H1 (cell line): ENCODE results near the gene ECPAS. TPM values are rescaled to one million over a fixed set of nuclear protein-coding genes. Genes with fewer than 3 reads are reported as not detected.

Experiments
- CTCF ChIA-PET: fragments of 300-600 bp; sonication (Branson Sonifier 250); formaldehyde crosslinking; loops from one replicate; lab custom pipeline; 2021; ENCODE audit not compliant: partially characterized antibody; lab: Charles Lee
- POLR2A ChIA-PET: fragments of 300-600 bp; sonication (Branson Sonifier 250); formaldehyde crosslinking; loops from one replicate; lab custom pipeline; 2021; ENCODE audit warnings: inconsistent platforms; ENCODE audit not compliant: partially characterized antibody; lab: Charles Lee
- DNase-seq, 2 experiments: peaks; one replicate each; pipeline versions ENCODE4 v3.0.0 to v3.0.0-alpha.2; 2010 to 2022; ENCODE audit warnings: low spot score in 2 of 2, low read depth in 1 of 2, mixed read lengths in 1 of 2
- FAIRE-seq: peaks from 2 replicates; lab custom pipeline; 2011; peaks lifted over from hg19 to GRCh38; lab: Jason Lieb, UNC
- H2AFZ ChIP-seq: 2 replicates; pipeline ENCODE4 v1.8.1; 2012; ENCODE audit warnings: low read length, inconsistent platforms
- H2AK5ac ChIP-seq: 2 replicates; pipeline ENCODE4 v1.6.1; 2013; ENCODE audit warnings: low read depth, low read length
- H2BK120ac ChIP-seq: replicated peaks from 2 replicates; pipeline ENCODE3; 2013; ENCODE audit warnings: low read depth, low read length, inconsistent platforms
- H2BK12ac ChIP-seq: 2 replicates; pipeline ENCODE4 v1.6.1; 2013; ENCODE audit warnings: low read depth, low read length
- H2BK15ac ChIP-seq: 2 replicates; pipeline ENCODE4 v1.6.1; 2013; ENCODE audit warnings: low read length
- H2BK20ac ChIP-seq: 2 replicates; pipeline ENCODE4 v1.6.1; 2013; ENCODE audit warnings: low read length
- H2BK5ac ChIP-seq: 2 replicates; pipeline ENCODE4 v1.6.1; 2013; ENCODE audit warnings: low read depth, low read length
- H3K14ac ChIP-seq: 2 replicates; pipeline ENCODE4 v1.6.1; 2013; ENCODE audit warnings: inconsistent platforms; ENCODE audit not compliant: insufficient read length
- H3K18ac ChIP-seq: 2 replicates; pipeline ENCODE4 v1.6.1; 2013; ENCODE audit warnings: low read length; ENCODE audit errors: extremely low read depth
- H3K23ac ChIP-seq: 2 replicates; pipeline ENCODE4 v1.6.1; 2013; ENCODE audit warnings: inconsistent platforms; ENCODE audit not compliant: insufficient read length
- H3K23me2 ChIP-seq: 2 replicates; pipeline ENCODE4 v1.6.1; 2013; ENCODE audit warnings: low read depth, low read length
- H3K27ac ChIP-seq: 2 replicates; pipeline ENCODE4 v1.6.1; 2011; ENCODE audit warnings: low read depth, low read length, inconsistent platforms
- H3K27me3 ChIP-seq, 4 experiments: replicated peaks in 1 of 4; 1 replicate in 1 of 4; 2 replicates in 3 of 4; pipeline versions ENCODE4 v1.6.1 to v1.8.1; 2011 to 2013; ENCODE audit warnings: low read length in 3 of 4, mild to moderate bottlenecking in 3 of 4, inconsistent platforms in 2 of 4, mixed read lengths in 2 of 4, moderate library complexity in 1 of 4; ENCODE audit not compliant: control insufficient read depth in 3 of 4, insufficient read depth in 3 of 4; ENCODE audit errors: extremely low read depth in 1 of 4
- H3K36me3 ChIP-seq, 4 experiments: 2 replicates each; pipeline versions ENCODE4 v1.6.1 to v1.8.1; 2011 to 2013; ENCODE audit warnings: mild to moderate bottlenecking in 4 of 4, low read length in 3 of 4, moderate library complexity in 2 of 4, control low read depth in 1 of 4, inconsistent platforms in 1 of 4; ENCODE audit not compliant: insufficient read depth in 4 of 4, control insufficient read depth in 2 of 4
- H3K4ac ChIP-seq: replicated peaks from 2 replicates; pipeline ENCODE3; 2013; ENCODE audit warnings: low read length, low read depth, mixed read lengths, inconsistent platforms; ENCODE audit not compliant: insufficient read length
- H3K4me1 ChIP-seq, 4 experiments: replicated peaks in 1 of 4; 1 replicate in 1 of 4; 2 replicates in 3 of 4; pipeline versions ENCODE4 v1.6.1 to v1.8.1; 2011 to 2013; ENCODE audit warnings: low read length in 3 of 4, inconsistent platforms in 2 of 4, mixed read lengths in 1 of 4; ENCODE audit not compliant: insufficient read depth in 4 of 4, control insufficient read depth in 3 of 4
- H3K4me2 ChIP-seq, 2 experiments: 2 replicates each; pipeline versions ENCODE4 v1.6.1 to v1.8.1; 2011 to 2013; ENCODE audit warnings: low read depth in 2 of 2, low read length in 2 of 2, control low read depth in 1 of 2, inconsistent platforms in 1 of 2, mild to moderate bottlenecking in 1 of 2; ENCODE audit not compliant: insufficient read depth in 1 of 2
- H3K4me3 ChIP-seq, 4 experiments: fragments of 200-600, 300-600 bp in 1 of 4; sonication (generic), shearing (Covaris generic), sonication (Bioruptor Twin) in 1 of 4; 2 replicates each; pipeline versions ENCODE4 v1.5.1 to v1.8.1; 2011 to 2016; ENCODE audit warnings: low read length in 4 of 4, low read depth in 3 of 4, control low read depth in 2 of 4, inconsistent platforms in 2 of 4, mild to moderate bottlenecking in 2 of 4, mixed read lengths in 1 of 4, moderate library complexity in 1 of 4; ENCODE audit not compliant: insufficient read depth in 2 of 4; ENCODE audit errors: extremely low read depth in 1 of 4
- H3K56ac ChIP-seq: replicated peaks from 2 replicates; pipeline ENCODE3; 2013; ENCODE audit warnings: low read depth, mild to moderate bottlenecking, mixed read lengths, low read length, inconsistent platforms; ENCODE audit not compliant: insufficient read length
- H3K79me1 ChIP-seq: 2 replicates; pipeline ENCODE4 v1.6.1; 2013; ENCODE audit warnings: low read depth, low read length, control low read depth
- H3K79me2 ChIP-seq, 2 experiments: 2 replicates each; pipeline versions ENCODE4 v1.6.1 to v1.8.1; 2012 to 2013; ENCODE audit warnings: low read length in 2 of 2, mild to moderate bottlenecking in 2 of 2, inconsistent platforms in 1 of 2; ENCODE audit not compliant: insufficient read depth in 2 of 2, control insufficient read depth in 1 of 2
- H3K9ac ChIP-seq, 4 experiments: replicated peaks in 1 of 4; 1 replicate in 1 of 4; 2 replicates in 3 of 4; pipeline versions ENCODE4 v1.6.1 to v1.8.1; 2011 to 2013; ENCODE audit warnings: low read depth in 3 of 4, low read length in 3 of 4, control low read depth in 2 of 4, mild to moderate bottlenecking in 2 of 4, moderate library complexity in 2 of 4, inconsistent platforms in 1 of 4; ENCODE audit errors: extremely low read depth in 1 of 4
- H3K9me3 ChIP-seq, 2 experiments: 2 replicates each; pipeline versions ENCODE4 v1.6.1 to v1.8.1; 2012 to 2013; ENCODE audit warnings: mild to moderate bottlenecking in 2 of 2, moderate library complexity in 2 of 2, control low read depth in 1 of 2, inconsistent platforms in 1 of 2, low read depth in 1 of 2, low read length in 1 of 2, mixed read lengths in 1 of 2; ENCODE audit not compliant: insufficient read depth in 2 of 2
- H4K20me1 ChIP-seq, 2 experiments: replicated peaks in 1 of 2; 2 replicates each; pipeline versions ENCODE3 to v1.8.1; 2011 to 2013; ENCODE audit warnings: inconsistent platforms in 2 of 2, low read length in 2 of 2, mild to moderate bottlenecking in 1 of 2; ENCODE audit not compliant: insufficient read depth in 2 of 2, control insufficient read depth in 1 of 2
- H4K5ac ChIP-seq: 2 replicates; pipeline ENCODE4 v1.6.1; 2013; ENCODE audit warnings: low read length, low read depth, mixed read lengths, inconsistent platforms; ENCODE audit not compliant: insufficient read length
- H4K8ac ChIP-seq: 2 replicates; pipeline ENCODE4 v1.8.0; 2013; ENCODE audit warnings: mild to moderate bottlenecking, moderate library complexity, low read length, inconsistent platforms; ENCODE audit not compliant: insufficient read depth; ENCODE audit errors: extremely low read depth
- H4K91ac ChIP-seq: replicated peaks from 2 replicates; pipeline ENCODE3; 2013; ENCODE audit warnings: low read length, mixed read lengths, inconsistent platforms; ENCODE audit not compliant: insufficient read length
- ATF2 ChIP-seq: IDR thresholded peaks from 2 replicates; pipeline ENCODE4 v1.6.1; 2012; ENCODE audit warnings: low read length, inconsistent platforms
- CBX5 ChIP-seq: fragments of 300-800, 300-1000 bp; sonication (generic); IDR thresholded peaks from 2 replicates; pipeline ENCODE4 v1.7.1; 2016; ENCODE audit warnings: antibody characterized with exemption, low read length, low read depth
- CREB1 ChIP-seq: IDR thresholded peaks from 2 replicates; pipeline ENCODE4 v1.6.1; 2012; ENCODE audit warnings: inconsistent platforms
- TAF7 ChIP-seq: optimal IDR thresholded peaks from 2 replicates; pipeline ENCODE3; 2011; ENCODE audit warnings: low read depth, mild to moderate bottlenecking, inconsistent platforms, low read length, moderate library complexity, borderline replicate concordance
- YY1 ChIP-seq: IDR thresholded peaks from 2 replicates; pipeline ENCODE4 v1.6.1; 2011; ENCODE audit warnings: low read depth, mild to moderate bottlenecking, low read length
- WGBS, 2 experiments: shearing (Covaris generic) in 1 of 2; methylation state at CpG; one replicate each; pipeline versions ENCODE4 v1.1.6 to v1.1.7; 2013 to 2015; ENCODE audit warnings: low lambda C conversion rate in 2 of 2, mixed read lengths in 2 of 2, inconsistent platforms in 1 of 2, low coverage in 1 of 2, missing lambda C conversion rate in 1 of 2; ENCODE audit not compliant: insufficient replicate concordance in 2 of 2, insufficient coverage in 1 of 2, insufficient read length in 1 of 2; ENCODE audit errors: extremely low coverage in 1 of 2, missing lambda C conversion rate in 1 of 2; 5-methylcytosine and 5-hydroxymethylcytosine counted together
- polyA plus RNA-seq, 7 experiments: library from polyadenylated mRNA; depleted of rRNA in 3 of 7; stranded (reverse) in 5 of 7; unstranded in 2 of 7; fragments of >200 nt in 5 of 7; fragments of 200-250 nt in 2 of 7; gene quantifications; 1 replicate in 5 of 7; 2 replicates in 1 of 7; 4 replicates in 1 of 7; pipeline versions ENCODE4 v1.2.1 to v1.2.3, GENCODE V29; 2011 to 2013; ENCODE audit warnings: missing spikeins in 2 of 7, mixed read lengths in 2 of 7
- total RNA-seq: library from RNA; stranded (reverse); fragmentation: NEBNext Ultra II Directional; extraction: Animal tissue kit (Norgen Biotek cat#: 25700); gene quantifications from 2 replicates; pipeline ENCODE4 v1.2.1, GENCODE V29; 2021

ECPAS gene
- total and polyA plus RNA-seq, 2 of the 8 experiments (the other 6 are each of a cell fraction or from before 2014, with no cell fraction given): 20.9 to 131 TPM

GRCh38 chr9:111531716-111532115, 47.5 kb upstream of the ECPAS start:
- H2AFZ ChIP-seq: no peak overlapping the region
- TF ChIP-seq ATF2 (no peak), CBX5 (no peak), CREB1 (no peak), YY1 (no peak), TAF7 (no peak)
- H2BK20ac ChIP-seq: no peak overlapping the region
- no peak overlapping the region for H3K23ac ChIP-seq
- peaks cover 4 to 13% of the 10 kb centered on the region in 2 experiments for H3K9me3 ChIP-seq
- H4K91ac ChIP-seq: no peak overlapping the region
- DNase-seq: no peak
- POLR2A ChIA-PET: interaction anchor here (0.7 to 6.3 kb wide), 4 partner anchors 10 to 80 kb away, joined by 3 to 53 read pairs (median 3); no protein-coding TSS in a partner anchor
- H4K8ac ChIP-seq: no peak overlapping the region
- no peak overlapping the region for H2BK15ac ChIP-seq
- H3K27ac ChIP-seq: no peak overlapping the region
- no peak overlapping the region for H3K9ac ChIP-seq
- peaks cover 9 to 17% (median 10%) of the 10 kb centered on the region in 4 experiments; a peak in 5 of 7 replicates for H3K4me1 ChIP-seq
- no peak for FAIRE-seq
- peak overlapping the region; percentile 77; the same call in 1 of the 2 replicates for H2AK5ac ChIP-seq
- H3K79me2 ChIP-seq: peaks cover 0 to 48% of the 10 kb centered on the region in 2 experiments; a peak in 3 of 4 replicates
- peaks cover 3% of the 10 kb centered on the region; the same call in 1 of the 2 replicates for H3K79me1 ChIP-seq
- H4K5ac ChIP-seq: no peak overlapping the region
- no peak overlapping the region for H3K18ac ChIP-seq
- CTCF ChIA-PET: interaction anchor here (1.1 to 1.2 kb wide), 2 partner anchors 11 to 18 kb away, joined by 3 to 4 read pairs; no protein-coding TSS in a partner anchor
- no peak overlapping the region for H3K14ac ChIP-seq
- peak overlapping the region; percentile 64; the same call in 1 of the 2 replicates for H2BK12ac ChIP-seq
- no peaks in the 10 kb centered on the region; the same call in 1 of the 2 replicates for H3K23me2 ChIP-seq
- no peaks in the 10 kb centered on the region for H4K20me1 ChIP-seq
- H2BK120ac ChIP-seq: no peak overlapping the region
- peak overlapping the region; percentile 58; the same call in 1 of the 2 replicates for H2BK5ac ChIP-seq
- no peak overlapping the region for H3K56ac ChIP-seq
- 91% methylated on average over 4 of the region's 4 CpGs; no CpG with 5 or more reads in 1 of the 2 experiments for WGBS, 2 experiments
- no peak overlapping the region for H3K4ac ChIP-seq
- H3K27me3 ChIP-seq: no peaks in the 10 kb centered on the region
- no peak overlapping the region for H3K4me3 ChIP-seq
- peaks cover 3 to 70% (median 45%) of the 10 kb centered on the region in 4 experiments for H3K36me3 ChIP-seq
- no peak overlapping the region for H3K4me2 ChIP-seq
